Thyroid gland (tissue), 4 donors: ENCODE measurements around the gene SELENOM.

Experiments used
- POLR2A ChIP-seq, 2 donors: fragments of 450-650 bp; IDR thresholded peaks; one replicate each; pipeline ENCODE4 v1.6.1; 2017; ENCODE audit warnings: antibody characterized with exemption in 2 of 2, mild to moderate bottlenecking in 2 of 2, moderate library complexity in 1 of 2
- TF ChIP-seq, protein P1 (sequence below), 6 experiments: fragments of 200-600 bp in 3 of 6; fragments of 450-650 bp in 3 of 6; sonication (generic) in 3 of 6; IDR thresholded peaks; one replicate each; pipeline ENCODE4 v1.5.1; 2016 to 2019; ENCODE audit warnings: antibody characterized with exemption in 6 of 6, mild to moderate bottlenecking in 2 of 6, inconsistent platforms in 1 of 6, moderate library complexity in 1 of 6

DNA sequence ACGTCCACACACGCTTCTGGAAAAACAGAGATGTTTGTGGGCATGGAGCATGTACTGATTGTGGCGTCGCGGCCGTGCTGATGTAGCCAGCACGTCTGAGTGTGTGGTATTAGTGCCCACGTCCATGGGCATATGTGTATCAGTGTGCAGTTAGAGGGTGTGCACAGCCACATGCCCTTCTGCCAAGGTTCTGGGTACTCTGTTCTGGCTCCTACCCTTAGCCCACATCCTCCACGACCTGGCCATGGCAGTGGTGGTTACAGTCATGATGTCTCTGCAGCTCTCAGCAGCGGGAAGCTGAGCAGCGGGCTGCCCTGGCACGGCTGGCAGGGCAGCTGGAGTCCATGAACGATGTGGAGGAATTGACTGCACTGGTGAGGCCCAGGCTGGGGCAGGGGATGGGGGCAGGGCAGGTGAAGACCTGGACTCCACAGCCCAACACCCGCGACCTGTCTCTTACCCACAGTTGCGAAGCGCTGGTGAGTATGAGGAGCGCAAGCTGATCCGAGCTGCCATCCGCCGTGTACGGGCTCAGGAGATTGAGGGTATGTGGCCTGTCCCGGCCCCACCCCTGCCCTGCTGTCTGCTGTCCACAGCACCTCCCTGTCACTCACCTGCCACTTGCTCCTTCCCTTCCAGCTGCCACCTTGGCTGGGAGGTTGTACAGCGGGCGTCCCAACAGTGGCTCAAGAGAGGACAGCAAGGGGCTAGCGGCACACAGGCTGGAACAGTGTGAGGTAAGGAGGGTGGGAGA, 19.0 kb downstream of the SELENOM start:
- TF ChIP-seq, protein P1, sequence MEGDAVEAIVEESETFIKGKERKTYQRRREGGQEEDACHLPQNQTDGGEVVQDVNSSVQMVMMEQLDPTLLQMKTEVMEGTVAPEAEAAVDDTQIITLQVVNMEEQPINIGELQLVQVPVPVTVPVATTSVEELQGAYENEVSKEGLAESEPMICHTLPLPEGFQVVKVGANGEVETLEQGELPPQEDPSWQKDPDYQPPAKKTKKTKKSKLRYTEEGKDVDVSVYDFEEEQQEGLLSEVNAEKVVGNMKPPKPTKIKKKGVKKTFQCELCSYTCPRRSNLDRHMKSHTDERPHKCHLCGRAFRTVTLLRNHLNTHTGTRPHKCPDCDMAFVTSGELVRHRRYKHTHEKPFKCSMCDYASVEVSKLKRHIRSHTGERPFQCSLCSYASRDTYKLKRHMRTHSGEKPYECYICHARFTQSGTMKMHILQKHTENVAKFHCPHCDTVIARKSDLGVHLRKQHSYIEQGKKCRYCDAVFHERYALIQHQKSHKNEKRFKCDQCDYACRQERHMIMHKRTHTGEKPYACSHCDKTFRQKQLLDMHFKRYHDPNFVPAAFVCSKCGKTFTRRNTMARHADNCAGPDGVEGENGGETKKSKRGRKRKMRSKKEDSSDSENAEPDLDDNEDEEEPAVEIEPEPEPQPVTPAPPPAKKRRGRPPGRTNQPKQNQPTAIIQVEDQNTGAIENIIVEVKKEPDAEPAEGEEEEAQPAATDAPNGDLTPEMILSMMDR (IDR thresholded peaks at IDR 0.05): no peak
- no peak for TF ChIP-seq POLR2A (IDR thresholded peaks at IDR 0.05)
